Measurements from ENCODE around the gene RSPRY1.
"Not testable (repeated sequence)": the region's sequence is repeated elsewhere in the genome, so short reads cannot be mapped to it uniquely, and the experiment has no call there.

The RSPRY1 gene

GRCh38 chr16:57268804-57269800 is 83.0 kb downstream of the RSPRY1 start:
- DNase-seq (ENCODE audit: insufficient read length, low spot score) = no peak
- no peak for FAIRE-seq

- FAIRE-seq = no peak
- no peak for DNase-seq (ENCODE audit: insufficient read length, low spot score)
Observed at GRCh38 chr16:57270221-57271062, 84.3 kb downstream of the RSPRY1 start.

GRCh38 chr16:57271063-57271345 is 84.9 kb downstream of the RSPRY1 start:
- DNase-seq (ENCODE audit: insufficient read length, low spot score) (no peak), FAIRE-seq (no peak)

GRCh38 chr16:57271867-57272495 is 85.9 kb downstream of the RSPRY1 start:
- no peak for FAIRE-seq

GRCh38 chr16:57273359-57273758 is 87.2 kb downstream of the RSPRY1 start:
- DNase-seq (ENCODE audit: insufficient read length, low spot score) = no peak
- no peak for FAIRE-seq

More at GRCh38 chr16:57271867-57272495, 85.9 kb downstream of the RSPRY1 start:
- no peak for DNase-seq (ENCODE audit: insufficient read length, low spot score)

GRCh38 chr16:57273826-57274225 is 87.7 kb downstream of the RSPRY1 start:
- DNase-seq (ENCODE audit: insufficient read length, low spot score) = no peak
- no peak for FAIRE-seq

- DNase-seq (ENCODE audit: insufficient read length, low spot score); FAIRE-seq: not testable (repeated sequence)
Observed at GRCh38 chr16:57275946-57276345, 89.8 kb downstream of the RSPRY1 start.

- DNase-seq (ENCODE audit: insufficient read length, low spot score) (no peak), FAIRE-seq (no peak)
Observed at GRCh38 chr16:57276596-57276995, 90.5 kb downstream of the RSPRY1 start.

GRCh38 chr16:57277586-57277985 is 91.5 kb downstream of the RSPRY1 start:
- FAIRE-seq (no peak), DNase-seq (ENCODE audit: insufficient read length, low spot score) (no peak)

- DNase-seq (ENCODE audit: insufficient read length, low spot score) = no peak
- no peak for FAIRE-seq
Observed at GRCh38 chr16:57278494-57278893, 92.4 kb downstream of the RSPRY1 start.

GRCh38 chr16:57279780-57280638 is 93.9 kb downstream of the RSPRY1 start:
- FAIRE-seq (no peak), DNase-seq (ENCODE audit: insufficient read length, low spot score) (no peak)

- no peak for DNase-seq (ENCODE audit: insufficient read length, low spot score)
- no peak for FAIRE-seq
Observed at GRCh38 chr16:57281791-57282190, 95.7 kb downstream of the RSPRY1 start.

GRCh38 chr16:57282510-57283213 is 96.5 kb downstream of the RSPRY1 start:
- DNase-seq (ENCODE audit: insufficient read length, low spot score) = no peak
- no peak for FAIRE-seq

- DNase-seq (ENCODE audit: insufficient read length, low spot score) (no peak), FAIRE-seq (no peak)
Observed at GRCh38 chr16:57283214-57283958, 97.3 kb downstream of the RSPRY1 start.

GRCh38 chr16:57283959-57284208 is 97.8 kb downstream of the RSPRY1 start:
- FAIRE-seq = no peak

GRCh38 chr16:57284209-57284951 is 98.3 kb downstream of the RSPRY1 start, which contains the start of gene PLLP:
Gene PLLP (minus strand): TSS chr16:57284672. CDS start chr16:57284540, 132 bp downstream.
- no peak for DNase-seq (ENCODE audit: insufficient read length, low spot score)
- no peak for FAIRE-seq

More at GRCh38 chr16:57283959-57284208, 97.8 kb downstream of the RSPRY1 start:
- no peak for DNase-seq (ENCODE audit: insufficient read length, low spot score)

GRCh38 chr16:57284952-57285363 is 98.8 kb downstream of the RSPRY1 start:
- FAIRE-seq (no peak), DNase-seq (ENCODE audit: insufficient read length, low spot score) (no peak)

GRCh38 chr16:57285379-57285778 is 99.2 kb downstream of the RSPRY1 start:
- DNase-seq (ENCODE audit: insufficient read length, low spot score) (no peak), FAIRE-seq (no peak)
